Brain microvascular endothelial cell (primary cell): ENCODE data around the gene LEPROT.

Experiments
- DNase-seq: peaks from one replicate; pipeline ENCODE4 v3.0.0-alpha.2; 2020
- H3K27ac ChIP-seq: fragments of 250-450 bp; sonication (Bioruptor Pico); 2 replicates; pipeline ENCODE4 v1.5.1; 2020; ENCODE audit warnings: mild to moderate bottlenecking, moderate library complexity
- H3K27me3 ChIP-seq: fragments of 250-450 bp; sonication (Bioruptor Pico); replicated peaks from 2 replicates; pipeline ENCODE4 v1.5.1; 2020; ENCODE audit warnings: mild to moderate bottlenecking
- H3K36me3 ChIP-seq: fragments of 250-450 bp; sonication (Bioruptor Pico); replicated peaks from 2 replicates; pipeline ENCODE4 v1.5.1; 2020; ENCODE audit warnings: mild to moderate bottlenecking
- H3K4me3 ChIP-seq: 2 replicates; pipeline ENCODE4 v1.5.1; 2011; ENCODE audit warnings: low read depth, mild to moderate bottlenecking, control low read depth, low read length, moderate library complexity
- CTCF ChIP-seq: IDR thresholded peaks from 2 replicates; pipeline ENCODE4 v1.5.1; 2011; ENCODE audit warnings: low read depth, mild to moderate bottlenecking, moderate library complexity, low read length, control low read depth, inconsistent platforms; ENCODE audit errors: missing control alignments
- in situ Hi-C: cut with HindIII; loops from 2 replicates; pipeline ENCODE4 v1.10.0; 2017; ENCODE audit warnings: low sequenced_read_pairs, low pct_ligation_motif_present

Gene LEPROT

DNA sequence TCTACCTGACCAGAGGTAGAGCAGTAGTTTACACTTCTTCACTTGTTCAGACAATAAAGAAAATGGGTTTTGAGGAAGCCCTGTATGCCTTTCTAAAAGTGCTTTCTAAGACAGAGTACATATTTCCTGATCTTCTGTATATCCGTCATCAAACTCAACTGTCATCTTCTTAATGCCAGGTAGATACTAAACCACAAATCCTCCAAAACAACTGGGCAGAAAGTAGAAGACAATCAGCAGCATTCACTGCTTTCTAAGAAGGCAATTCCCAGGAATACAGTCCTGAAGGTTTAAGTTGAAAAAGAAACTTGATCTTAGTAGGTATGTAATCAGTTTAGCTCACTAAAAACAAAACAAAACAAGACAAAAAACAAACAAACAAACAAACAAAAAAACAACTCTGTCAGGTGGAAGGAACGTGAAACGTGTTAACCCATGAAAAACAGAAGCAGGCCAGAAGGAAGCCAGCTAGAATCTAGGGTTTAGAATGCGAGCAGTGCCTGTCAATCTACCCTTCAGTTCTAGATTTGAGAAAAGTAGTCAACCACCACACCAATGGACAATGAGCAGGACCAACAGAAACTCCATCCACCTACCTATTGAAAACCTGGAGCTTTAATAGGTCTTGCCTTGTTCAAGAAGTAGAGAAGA, 59.2 kb downstream of the LEPROT start:
- Histone ChIP-seq H3K4me3 (no peak overlapping the region), H3K27me3 (no peaks in the 10 kb centered on the region), H3K36me3 (no peaks in the 10 kb centered on the region), H3K27ac (no peak overlapping the region)
- TF ChIP-seq CTCF = no peak
- in situ Hi-C loops = no loop called here
- DNase-seq = no peak

DNA sequence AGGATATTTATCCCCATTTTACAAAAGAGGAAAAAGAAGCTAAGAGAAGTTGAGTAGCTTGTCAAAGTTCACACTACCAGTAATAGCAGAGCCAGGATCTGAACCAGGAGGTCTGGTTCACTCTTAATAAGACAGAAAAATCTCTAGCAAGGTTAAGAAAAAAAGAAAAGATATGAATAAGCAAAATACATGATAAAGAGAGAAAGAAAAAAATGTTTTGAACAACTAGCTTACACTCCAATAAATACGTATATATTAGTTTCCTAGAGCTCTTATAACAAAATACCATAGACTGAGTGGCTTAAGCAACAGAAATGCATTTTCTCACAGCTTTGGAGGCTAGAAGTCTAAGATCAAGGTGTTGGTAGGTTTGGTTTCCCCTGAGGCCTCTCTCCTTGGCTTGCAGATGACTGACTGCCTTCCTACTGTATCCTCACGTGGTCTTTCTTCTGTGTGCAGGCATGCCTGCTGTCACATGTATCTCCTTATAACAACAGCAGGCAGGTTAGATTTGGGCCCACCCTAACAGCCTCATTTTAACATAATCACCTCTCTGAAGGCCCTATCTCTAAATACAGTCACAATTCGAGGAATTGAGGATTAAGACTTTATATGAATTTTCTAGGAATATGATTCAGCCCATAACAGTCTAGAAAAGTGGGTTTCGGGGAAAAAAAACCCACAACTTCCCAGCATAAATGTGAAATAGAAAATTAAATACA, 60.4 kb downstream of the LEPROT start:
- H3K27me3 ChIP-seq = no peaks in the 10 kb centered on the region
- H3K36me3 ChIP-seq = no peaks in the 10 kb centered on the region
- H3K4me3 ChIP-seq = no peak overlapping the region
- in situ Hi-C loops = no loop called here
- no peak overlapping the region for H3K27ac ChIP-seq
- TF ChIP-seq CTCF = no peak
- no peak for DNase-seq

DNA sequence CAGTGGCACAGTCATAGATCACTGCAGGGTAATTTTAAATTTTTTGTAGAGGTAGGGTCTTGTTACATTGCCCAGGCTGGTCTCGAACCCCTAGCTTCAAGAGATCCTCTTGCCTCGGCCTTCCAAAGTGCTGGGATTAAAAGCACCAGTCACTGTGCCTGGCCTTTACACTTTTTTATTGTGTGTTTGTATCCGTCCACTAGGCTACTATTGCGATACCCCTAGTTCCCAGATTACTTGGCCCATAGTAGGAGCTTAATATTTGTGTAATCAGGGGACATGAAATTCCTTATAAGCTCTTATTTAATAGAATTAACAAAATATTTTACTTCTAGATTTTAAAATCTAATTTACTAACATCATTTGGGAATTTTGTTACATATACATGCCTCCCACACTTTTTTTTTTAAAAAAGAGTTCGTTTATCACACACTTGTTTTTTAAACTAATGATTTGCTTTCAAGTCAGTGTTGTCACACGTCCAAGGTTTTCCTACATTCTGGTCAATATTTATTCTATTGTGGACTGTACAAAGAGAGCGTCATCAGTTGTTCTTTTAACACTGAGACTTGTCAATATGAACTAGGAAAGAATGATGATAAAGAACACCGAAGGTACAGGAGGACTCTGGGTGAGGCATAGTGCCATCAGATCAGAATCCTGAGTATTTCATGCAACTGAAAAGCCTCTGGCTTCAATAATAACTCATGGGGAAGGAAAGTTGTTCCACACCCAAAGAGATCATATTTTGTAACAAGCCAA, 63.7 kb downstream of the LEPROT start:
- in situ Hi-C loops = no loop called here

More for the DNA sequence above, 63.7 kb downstream of the LEPROT start:
- Histone ChIP-seq H3K36me3 (no peaks in the 10 kb centered on the region), H3K27ac (no peak overlapping the region), H3K4me3 (no peak overlapping the region), H3K27me3 (no peaks in the 10 kb centered on the region)
- DNase-seq = no peak
- TF ChIP-seq CTCF = no peak
